NCI-H774 (cell line): ENCODE results near the gene ABI2.
A peak's percentile ranks its signal among the peaks of the same experiment; 100 is the strongest.
"Not testable (repeated sequence)": the region's sequence is repeated elsewhere in the genome, so short reads cannot be mapped to it uniquely, and the experiment has no call there.

Experiments
- DNase-seq: peaks from one replicate; lab custom pipeline; 2025; lab: John Stamatoyannopoulos, UW

ABI2 gene

GRCh38 chr2:203327901-203328759 is at the start of gene ABI2:
ABI2 (plus strand) TSS chr2:203328394; CDS start chr2:203328515, 121 bp downstream.
- peak; percentile 91 for DNase-seq

- no peak for DNase-seq
Measured at GRCh38 chr2:203279288-203279687, 48.9 kb upstream of the ABI2 start.

- no peak for DNase-seq
Measured at GRCh38 chr2:203280428-203281064, 47.6 kb upstream of the ABI2 start.

- no peak for DNase-seq
Measured at GRCh38 chr2:203282101-203282500, 46.1 kb upstream of the ABI2 start.

GRCh38 chr2:203286532-203286931 is 41.7 kb upstream of the ABI2 start:
- DNase-seq, result no peak

- DNase-seq, result no peak
Measured at GRCh38 chr2:203301667-203302066, 26.5 kb upstream of the ABI2 start.

GRCh38 chr2:203302586-203302985 is 25.6 kb upstream of the ABI2 start:
- DNase-seq, result not testable (repeated sequence)

GRCh38 chr2:203310688-203311436 is 17.3 kb upstream of the ABI2 start:
- DNase-seq, result no peak

GRCh38 chr2:203326356-203326755 is 1.8 kb upstream of the ABI2 start:
- DNase-seq, result no peak

- DNase-seq, result no peak
Measured at GRCh38 chr2:203327582-203327900, 653 bp upstream of the ABI2 start.

- DNase-seq, result no peak
Measured at GRCh38 chr2:203328760-203329540, 756 bp downstream of the ABI2 start.

GRCh38 chr2:203330434-203330833 is 2.2 kb downstream of the ABI2 start:
- no peak for DNase-seq

GRCh38 chr2:203338322-203338721 is 10.1 kb downstream of the ABI2 start:
- DNase-seq, result no peak

GRCh38 chr2:203340791-203341487 is 12.7 kb downstream of the ABI2 start:
- no peak for DNase-seq

- DNase-seq, result no peak
Measured at GRCh38 chr2:203341741-203342310, 13.6 kb downstream of the ABI2 start.

- DNase-seq, result not testable (repeated sequence)
Measured at GRCh38 chr2:203342374-203342773, 14.2 kb downstream of the ABI2 start.

GRCh38 chr2:203344667-203345066 is 16.5 kb downstream of the ABI2 start:
- DNase-seq, result no peak

- no peak for DNase-seq
Measured at GRCh38 chr2:203346612-203347011, 18.4 kb downstream of the ABI2 start.

GRCh38 chr2:203347375-203347774 is 19.2 kb downstream of the ABI2 start:
- no peak for DNase-seq

- peak; percentile 4 for DNase-seq
Measured at GRCh38 chr2:203352604-203353255, 24.5 kb downstream of the ABI2 start.

GRCh38 chr2:203354966-203355365 is 26.8 kb downstream of the ABI2 start:
- DNase-seq, result no peak
